ENCODE measurements around the gene COQ10A. TPM values are rescaled to one million over a fixed set of nuclear protein-coding genes. Genes with fewer than 3 reads are reported as not detected.
"Not testable (repeated sequence)": the region's sequence is repeated elsewhere in the genome, so short reads cannot be mapped to it uniquely, and the experiment has no call there.

The COQ10A gene
- polyA plus RNA-seq, 1 experiment: 15.6 TPM

- ChIA-PET POLR2A (interaction anchor here (0.6 kb wide), 1 partner anchor 40 kb away, joined by 9 read pairs; no protein-coding TSS in a partner anchor), CTCF (no interaction called here)
- no peaks in the 10 kb centered on the region for H3K27me3 ChIP-seq (ENCODE audit: control insufficient read depth, insufficient read depth, low read length)
- H3K9me3 ChIP-seq (ENCODE audit: control insufficient read depth, insufficient read depth, low read length): no peaks in the 10 kb centered on the region
- TF ChIP-seq, protein P1, sequence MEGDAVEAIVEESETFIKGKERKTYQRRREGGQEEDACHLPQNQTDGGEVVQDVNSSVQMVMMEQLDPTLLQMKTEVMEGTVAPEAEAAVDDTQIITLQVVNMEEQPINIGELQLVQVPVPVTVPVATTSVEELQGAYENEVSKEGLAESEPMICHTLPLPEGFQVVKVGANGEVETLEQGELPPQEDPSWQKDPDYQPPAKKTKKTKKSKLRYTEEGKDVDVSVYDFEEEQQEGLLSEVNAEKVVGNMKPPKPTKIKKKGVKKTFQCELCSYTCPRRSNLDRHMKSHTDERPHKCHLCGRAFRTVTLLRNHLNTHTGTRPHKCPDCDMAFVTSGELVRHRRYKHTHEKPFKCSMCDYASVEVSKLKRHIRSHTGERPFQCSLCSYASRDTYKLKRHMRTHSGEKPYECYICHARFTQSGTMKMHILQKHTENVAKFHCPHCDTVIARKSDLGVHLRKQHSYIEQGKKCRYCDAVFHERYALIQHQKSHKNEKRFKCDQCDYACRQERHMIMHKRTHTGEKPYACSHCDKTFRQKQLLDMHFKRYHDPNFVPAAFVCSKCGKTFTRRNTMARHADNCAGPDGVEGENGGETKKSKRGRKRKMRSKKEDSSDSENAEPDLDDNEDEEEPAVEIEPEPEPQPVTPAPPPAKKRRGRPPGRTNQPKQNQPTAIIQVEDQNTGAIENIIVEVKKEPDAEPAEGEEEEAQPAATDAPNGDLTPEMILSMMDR (IDR thresholded peaks at IDR 0.05; ENCODE audit: low read depth, low read length): no peak
- H3K27ac ChIP-seq (ENCODE audit: low read depth, low read length): no peak overlapping the region
- H3K4me3 ChIP-seq (ENCODE audit: low read depth, low read length): no peak overlapping the region
- no peak for DNase-seq (ENCODE audit: low read depth, low spot score)
Observed at GRCh38 chr12:56280849-56281248, 14.1 kb downstream of the COQ10A start.

DNA sequence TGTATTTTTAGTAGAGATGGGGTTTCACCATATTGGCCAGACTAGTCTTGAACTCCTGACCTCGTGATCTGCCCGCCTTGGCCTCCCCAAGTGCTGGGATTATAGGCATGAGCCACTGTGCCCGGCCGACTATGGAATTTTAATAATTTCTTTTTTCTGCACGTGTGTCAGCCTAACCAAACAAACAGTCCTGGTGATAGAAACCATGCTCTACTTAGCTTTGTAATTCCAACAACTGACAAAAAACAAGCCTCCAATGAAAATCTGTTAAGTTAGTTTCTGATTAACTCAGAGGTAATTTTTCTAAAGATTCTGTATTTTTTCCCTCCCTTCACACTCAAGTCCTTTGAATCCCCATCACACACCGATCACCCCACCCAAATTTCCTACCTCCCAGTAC lies 15.3 kb downstream of the COQ10A start:
- TF ChIP-seq, protein P1 (IDR thresholded peaks at IDR 0.05; ENCODE audit: low read depth, low read length): no peak
- Histone ChIP-seq H3K27me3 (ENCODE audit: control insufficient read depth, insufficient read depth, low read length) (no peaks in the 10 kb centered on the region), H3K27ac (ENCODE audit: low read depth, low read length) (no peak overlapping the region), H3K4me3 (ENCODE audit: low read depth, low read length) (no peak overlapping the region), H3K9me3 (ENCODE audit: control insufficient read depth, insufficient read depth, low read length) (no peaks in the 10 kb centered on the region)
- CTCF ChIA-PET: no interaction called here
- DNase-seq (ENCODE audit: low read depth, low spot score): no peak
- POLR2A ChIA-PET: no interaction called here

GRCh38 chr12:56282579-56282978 lies 15.8 kb downstream of the COQ10A start:
- no peaks in the 10 kb centered on the region for H3K9me3 ChIP-seq (ENCODE audit: control insufficient read depth, insufficient read depth, low read length)
- H3K27ac ChIP-seq (ENCODE audit: low read depth, low read length): no peak overlapping the region
- POLR2A ChIA-PET: no interaction called here
- H3K4me3 ChIP-seq (ENCODE audit: low read depth, low read length): no peak overlapping the region
- no peak for DNase-seq (ENCODE audit: low read depth, low spot score)
- TF ChIP-seq, protein P1 (IDR thresholded peaks at IDR 0.05; ENCODE audit: low read depth, low read length): no peak
- CTCF ChIA-PET: no interaction called here
- no peaks in the 10 kb centered on the region for H3K27me3 ChIP-seq (ENCODE audit: control insufficient read depth, insufficient read depth, low read length)

DNA sequence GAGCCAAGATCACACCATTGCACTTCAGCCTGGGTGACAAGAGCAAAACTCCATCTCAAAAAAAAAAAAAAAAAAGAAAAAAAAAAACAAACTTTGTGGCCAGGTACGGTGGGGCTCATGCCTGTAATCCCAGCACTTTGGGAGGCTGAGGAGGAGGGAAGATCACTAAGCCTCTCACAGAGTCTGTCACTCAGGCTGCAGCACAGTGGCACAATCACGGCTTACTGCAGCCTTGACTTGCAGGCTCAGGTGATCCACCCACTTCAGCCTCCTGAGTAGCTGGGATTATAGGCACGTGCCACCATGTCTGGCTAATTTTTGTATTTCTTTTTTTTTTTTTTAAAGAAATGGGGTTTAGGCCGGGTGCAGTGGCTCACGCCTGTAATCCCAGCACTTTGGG lies 17.5 kb downstream of the COQ10A start:
- POLR2A ChIA-PET; CTCF ChIA-PET; H3K4me3 ChIP-seq (ENCODE audit: low read depth, low read length); H3K9me3 ChIP-seq (ENCODE audit: control insufficient read depth, insufficient read depth, low read length); DNase-seq (ENCODE audit: low read depth, low spot score); H3K27ac ChIP-seq (ENCODE audit: low read depth, low read length); H3K27me3 ChIP-seq (ENCODE audit: control insufficient read depth, insufficient read depth, low read length): not testable (repeated sequence)

DNA sequence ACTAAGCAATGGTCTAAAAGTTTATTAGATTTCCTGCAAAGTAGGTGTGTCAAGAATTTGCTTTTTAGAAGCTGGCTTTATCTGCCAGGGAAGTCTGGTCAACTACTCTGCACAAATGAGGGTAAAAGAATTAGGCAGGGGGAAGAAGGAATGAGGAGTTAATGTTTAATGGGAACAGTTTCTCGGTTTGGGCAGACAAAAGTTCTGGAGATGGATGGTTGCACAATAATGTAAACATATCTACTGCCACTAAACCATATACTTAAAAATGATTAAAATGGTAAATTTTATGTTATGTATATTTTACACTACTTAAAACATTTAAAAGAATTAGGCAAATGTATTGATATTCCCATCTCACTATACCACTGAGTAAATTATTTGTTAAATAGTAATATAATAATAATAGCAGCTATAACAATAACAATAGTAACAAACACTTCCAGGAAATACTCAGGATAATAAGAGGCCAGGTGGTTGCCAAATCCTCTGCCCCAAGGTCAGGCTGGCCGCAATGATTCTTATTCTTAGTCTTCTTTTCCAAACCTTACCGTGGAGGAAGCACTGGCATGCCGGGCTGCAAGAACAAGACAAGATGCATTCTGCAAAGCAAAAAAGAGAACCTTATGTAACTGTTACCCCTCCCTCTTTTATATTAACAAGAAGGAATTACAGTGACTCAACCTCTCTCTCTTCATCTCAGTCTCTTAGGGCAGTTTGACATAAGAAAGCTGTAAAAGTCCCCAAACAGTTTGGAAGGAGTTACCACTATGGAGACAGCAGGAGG lies 19.5 kb downstream of the COQ10A start:
- POLR2A ChIA-PET: interaction anchor here (0.7 to 0.9 kb wide), 2 partner anchors 14 to 244 kb away, joined by 3 to 4 read pairs; partner anchors contain the start of gene CS

More for the DNA sequence above, 19.5 kb downstream of the COQ10A start:
- TF ChIP-seq, protein P1 (IDR thresholded peaks at IDR 0.05; ENCODE audit: low read depth, low read length): no peak
- no peak for DNase-seq (ENCODE audit: low read depth, low spot score)
- CTCF ChIA-PET: interaction anchor here (0.5 to 2.7 kb wide), 7 partner anchors 13 to 232 kb away, joined by 3 to 21 read pairs (median 5); partner anchors contain the start of gene PAN2
- Histone ChIP-seq H3K4me3 (ENCODE audit: low read depth, low read length) (no peak overlapping the region), H3K27ac (ENCODE audit: low read depth, low read length) (no peak overlapping the region), H3K9me3 (ENCODE audit: control insufficient read depth, insufficient read depth, low read length) (no peaks in the 10 kb centered on the region), H3K27me3 (ENCODE audit: control insufficient read depth, insufficient read depth, low read length) (no peaks in the 10 kb centered on the region)

Data from AG04450 (cell line).